Neuron (in vitro differentiated cells): ENCODE data around the gene IGSF5.

Source experiments
- H2AFZ ChIP-seq: one replicate; pipeline ENCODE4 v1.6.1; 2013; ENCODE audit warnings: low read depth, mild to moderate bottlenecking, inconsistent platforms, low read length, moderate library complexity
- H3K27me3 ChIP-seq: one replicate; pipeline ENCODE4 v1.6.1; 2013; ENCODE audit warnings: low read length; ENCODE audit not compliant: insufficient read depth
- H3K36me3 ChIP-seq: one replicate; pipeline ENCODE4 v1.6.1; 2013; ENCODE audit warnings: low read length; ENCODE audit not compliant: insufficient read depth
- H3K4me1 ChIP-seq: one replicate; pipeline ENCODE4 v1.6.1; 2013; ENCODE audit warnings: low read length; ENCODE audit not compliant: insufficient read depth
- H3K4me3 ChIP-seq: 2 replicates; pipeline ENCODE4 v1.5.1; 2013; ENCODE audit warnings: mild to moderate bottlenecking, low read length, moderate library complexity
- H3K9me3 ChIP-seq: one replicate; pipeline ENCODE4 v1.6.1; 2013; ENCODE audit warnings: low read length

IGSF5 gene

DNA sequence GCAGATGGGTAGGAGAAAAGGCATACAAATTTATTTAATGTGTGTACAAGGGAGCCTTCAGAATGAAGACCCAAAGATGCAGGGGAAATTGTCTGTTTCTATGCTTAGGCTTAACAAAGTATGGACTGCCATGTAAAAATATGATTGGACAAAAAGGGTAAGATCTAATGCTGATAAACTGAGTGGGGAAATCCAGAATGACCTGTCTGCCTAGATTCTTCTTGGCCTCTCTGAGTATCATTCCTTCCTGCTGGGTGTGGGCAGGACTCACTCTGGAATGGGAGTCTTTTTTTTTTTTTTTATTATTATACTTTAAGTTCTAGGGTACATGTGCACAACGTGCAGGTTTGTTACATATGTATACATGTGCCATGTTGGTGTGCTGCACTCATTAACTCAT, 61.0 kb downstream of the IGSF5 start:
- Histone ChIP-seq H2AFZ (no peak overlapping the region), H3K27me3 (no peaks in the 10 kb centered on the region), H3K4me3 (no peak overlapping the region), H3K36me3 (no peaks in the 10 kb centered on the region), H3K9me3 (no peaks in the 10 kb centered on the region), H3K4me1 (no peaks in the 10 kb centered on the region)

DNA sequence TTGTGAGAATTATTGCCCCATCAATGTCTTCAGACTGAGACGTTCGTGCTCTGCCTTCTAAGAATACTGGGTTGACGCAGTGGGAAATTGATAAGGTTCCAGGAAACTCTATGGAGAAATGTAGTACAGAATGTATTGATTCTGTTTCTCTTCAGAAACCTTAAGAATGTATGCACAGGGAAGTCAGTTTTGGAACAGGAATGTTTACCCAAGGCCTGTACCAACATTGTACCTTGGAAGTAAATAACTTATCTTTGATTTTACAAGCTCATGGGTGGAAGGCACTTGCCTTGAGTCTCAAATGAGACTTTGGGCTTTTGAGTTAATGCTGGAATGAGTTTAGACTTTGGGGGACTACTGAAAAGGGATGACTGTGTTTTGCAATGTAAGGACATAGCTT, 62.8 kb downstream of the IGSF5 start:
- no peaks in the 10 kb centered on the region for H3K4me1 ChIP-seq
- H3K9me3 ChIP-seq: no peaks in the 10 kb centered on the region
- H3K36me3 ChIP-seq: no peaks in the 10 kb centered on the region
- no peak overlapping the region for H3K4me3 ChIP-seq
- H2AFZ ChIP-seq: no peak overlapping the region
- no peaks in the 10 kb centered on the region for H3K27me3 ChIP-seq

DNA sequence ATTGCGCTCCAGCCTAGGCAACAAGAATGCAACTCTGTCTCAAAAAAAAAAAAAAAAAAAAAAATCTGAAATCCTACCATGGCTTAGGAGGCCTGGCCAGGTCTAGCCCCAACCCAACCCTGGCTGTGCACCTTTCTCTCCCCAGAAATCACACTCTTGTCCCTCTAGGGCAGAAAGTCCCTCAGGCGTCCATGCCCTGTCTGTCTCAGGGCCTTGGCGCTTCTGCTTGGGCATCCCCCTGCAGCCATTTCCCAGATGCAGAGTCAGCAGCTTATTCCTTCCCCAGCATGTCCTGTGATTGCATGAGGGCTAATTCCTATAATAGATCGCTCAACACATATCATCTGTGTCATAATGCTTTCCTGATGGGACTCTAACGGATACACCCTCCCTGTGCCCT, 65.0 kb downstream of the IGSF5 start:
- no peaks in the 10 kb centered on the region for H3K9me3 ChIP-seq
- H3K4me1 ChIP-seq: no peaks in the 10 kb centered on the region
- H2AFZ ChIP-seq: no peak overlapping the region
- H3K4me3 ChIP-seq: no peak overlapping the region
- H3K27me3 ChIP-seq: no peaks in the 10 kb centered on the region
- H3K36me3 ChIP-seq: no peaks in the 10 kb centered on the region

DNA sequence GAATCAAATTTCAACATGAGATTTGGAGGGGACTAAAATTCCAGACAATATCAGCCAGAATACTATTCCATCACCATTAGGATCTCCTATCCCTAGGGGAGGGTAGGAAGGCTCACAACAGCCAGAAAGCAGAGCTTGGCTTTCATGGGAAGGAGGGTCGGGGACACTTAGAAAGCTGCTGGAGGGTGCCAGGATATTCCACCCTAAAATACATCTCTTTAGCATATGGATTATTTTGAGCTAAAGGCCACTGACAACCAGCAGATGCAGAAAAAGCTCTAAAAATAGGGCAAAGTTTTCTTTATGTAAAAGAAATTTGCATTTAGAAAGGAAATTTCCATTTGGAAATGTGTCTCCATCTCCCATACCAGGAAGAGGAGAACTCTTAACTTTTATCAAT, 68.0 kb downstream of the IGSF5 start:
- H3K4me3 ChIP-seq: no peak overlapping the region
- H3K36me3 ChIP-seq: no peaks in the 10 kb centered on the region
- H3K4me1 ChIP-seq: no peaks in the 10 kb centered on the region
- H3K27me3 ChIP-seq: no peaks in the 10 kb centered on the region
- H3K9me3 ChIP-seq: no peaks in the 10 kb centered on the region
- H2AFZ ChIP-seq: no peak overlapping the region

DNA sequence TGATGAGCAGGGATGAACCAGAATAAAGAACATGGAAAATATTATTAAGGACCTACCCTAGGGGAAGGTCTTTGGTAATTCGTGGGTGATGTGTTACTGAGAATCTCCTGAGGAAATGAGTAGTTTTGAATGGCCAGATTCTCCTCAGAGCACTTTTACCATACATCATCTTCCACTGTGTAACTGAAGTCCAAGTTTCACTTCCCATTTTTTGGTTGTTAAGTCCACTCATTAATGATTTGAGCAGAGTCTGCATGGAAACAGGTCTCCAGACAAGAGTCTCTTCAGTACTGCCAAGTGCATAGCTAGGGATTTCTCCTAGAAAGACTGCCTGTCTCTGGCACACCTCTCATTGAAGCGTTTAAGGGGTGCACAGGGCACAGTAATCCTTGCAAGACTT, 73.6 kb downstream of the IGSF5 start:
- no peaks in the 10 kb centered on the region for H3K9me3 ChIP-seq
- no peaks in the 10 kb centered on the region for H3K4me1 ChIP-seq
- no peaks in the 10 kb centered on the region for H3K36me3 ChIP-seq
- no peak overlapping the region for H3K4me3 ChIP-seq
- H3K27me3 ChIP-seq: no peaks in the 10 kb centered on the region
- H2AFZ ChIP-seq: no peak overlapping the region

DNA sequence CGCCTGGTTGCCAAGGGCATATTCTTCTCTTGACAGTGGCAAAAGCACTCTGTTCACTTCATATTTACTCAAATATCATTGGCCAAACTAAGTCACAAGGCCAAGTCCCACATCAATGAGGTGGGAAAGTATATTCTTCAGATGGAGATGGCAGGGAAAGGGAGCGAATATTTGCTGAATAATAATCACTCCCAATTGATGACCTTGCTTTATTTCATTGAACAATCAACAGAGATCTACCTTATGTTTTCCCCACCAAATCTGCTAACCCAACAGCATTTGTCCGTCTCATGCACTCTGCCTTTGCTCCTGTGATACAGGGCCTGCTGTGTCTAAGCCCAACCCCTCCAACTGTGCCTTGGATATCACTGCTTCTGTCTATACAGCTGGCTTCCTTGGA, 77.1 kb downstream of the IGSF5 start:
- Histone ChIP-seq H3K27me3 (no peaks in the 10 kb centered on the region), H3K4me3 (no peak overlapping the region), H3K36me3 (no peaks in the 10 kb centered on the region), H2AFZ (no peak overlapping the region), H3K9me3 (no peaks in the 10 kb centered on the region), H3K4me1 (no peaks in the 10 kb centered on the region)

DNA sequence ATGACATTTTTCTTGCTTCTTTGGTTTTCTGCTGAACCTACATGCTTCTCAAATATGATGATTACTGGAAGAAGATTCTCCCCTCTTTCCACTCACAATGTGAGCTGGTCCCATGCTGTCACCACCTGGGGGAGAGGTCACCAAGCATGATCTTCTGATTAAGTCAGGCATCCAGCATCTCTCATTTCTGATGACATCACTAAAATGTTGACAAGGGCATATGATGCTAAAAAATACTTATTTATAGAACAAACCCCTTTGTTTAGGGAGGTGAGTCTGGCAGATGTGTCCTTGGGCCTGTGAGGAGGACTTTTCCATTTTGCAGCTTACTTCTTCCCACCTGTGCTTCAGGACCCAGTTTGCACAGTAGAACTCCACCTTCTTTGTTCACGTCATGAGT, 80.3 kb downstream of the IGSF5 start:
- no peaks in the 10 kb centered on the region for H3K9me3 ChIP-seq
- H3K4me3 ChIP-seq: no peak overlapping the region
- H2AFZ ChIP-seq: no peak overlapping the region
- H3K36me3 ChIP-seq: no peaks in the 10 kb centered on the region
- no peaks in the 10 kb centered on the region for H3K4me1 ChIP-seq
- no peaks in the 10 kb centered on the region for H3K27me3 ChIP-seq

DNA sequence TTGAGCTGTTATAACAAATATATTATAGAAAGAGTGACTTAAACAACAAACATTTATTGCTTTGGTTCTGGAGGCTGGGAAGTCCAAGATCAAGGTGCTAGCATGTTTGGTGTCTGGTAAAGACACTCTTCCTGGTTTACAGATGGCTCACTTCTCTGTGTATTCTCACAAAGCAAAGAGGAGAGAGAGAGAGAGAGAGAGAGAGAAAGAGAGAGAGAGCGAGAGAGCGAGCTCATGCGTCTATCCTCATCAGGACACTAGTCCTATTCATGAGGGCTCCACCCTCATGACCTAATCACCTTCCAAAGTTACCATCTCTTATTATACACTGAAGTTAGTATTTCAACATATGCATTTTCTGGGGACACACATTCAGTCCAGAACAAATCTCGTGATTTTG, 89.6 kb downstream of the IGSF5 start:
- Histone ChIP-seq H3K36me3 (no peaks in the 10 kb centered on the region), H3K27me3 (no peaks in the 10 kb centered on the region), H2AFZ (no peak overlapping the region), H3K9me3 (no peaks in the 10 kb centered on the region), H3K4me1 (no peaks in the 10 kb centered on the region), H3K4me3 (no peak overlapping the region)

DNA sequence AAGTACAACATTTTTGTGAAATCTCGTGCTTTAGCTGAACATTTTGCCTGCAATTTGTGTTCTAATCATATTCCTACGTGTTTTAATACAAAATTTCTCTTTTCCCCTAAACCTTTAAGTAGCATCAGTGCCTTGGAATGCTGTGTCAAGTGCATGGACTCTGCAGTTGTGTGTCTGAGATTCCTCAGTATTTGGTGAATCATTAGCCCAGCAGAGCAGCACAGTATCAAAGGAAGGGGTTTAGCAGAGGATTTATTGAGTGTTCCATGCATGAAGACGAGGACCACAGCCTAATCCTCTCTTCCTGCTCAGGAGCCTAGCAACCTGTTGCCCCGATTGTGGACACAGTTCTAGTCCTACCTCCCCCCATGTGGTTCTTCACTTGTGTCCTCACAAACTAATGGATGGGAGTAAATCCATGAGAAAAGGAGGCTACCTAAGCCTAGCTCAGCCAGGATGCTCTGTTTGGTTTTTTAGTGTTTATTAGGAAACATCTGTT, 92.9 kb downstream of the IGSF5 start:
- H3K36me3 ChIP-seq: no peaks in the 10 kb centered on the region
- peaks cover 3% of the 10 kb centered on the region for H3K27me3 ChIP-seq
- H3K4me3 ChIP-seq: no peak overlapping the region
- H2AFZ ChIP-seq: no peak overlapping the region
- no peaks in the 10 kb centered on the region for H3K9me3 ChIP-seq
- no peaks in the 10 kb centered on the region for H3K4me1 ChIP-seq

DNA sequence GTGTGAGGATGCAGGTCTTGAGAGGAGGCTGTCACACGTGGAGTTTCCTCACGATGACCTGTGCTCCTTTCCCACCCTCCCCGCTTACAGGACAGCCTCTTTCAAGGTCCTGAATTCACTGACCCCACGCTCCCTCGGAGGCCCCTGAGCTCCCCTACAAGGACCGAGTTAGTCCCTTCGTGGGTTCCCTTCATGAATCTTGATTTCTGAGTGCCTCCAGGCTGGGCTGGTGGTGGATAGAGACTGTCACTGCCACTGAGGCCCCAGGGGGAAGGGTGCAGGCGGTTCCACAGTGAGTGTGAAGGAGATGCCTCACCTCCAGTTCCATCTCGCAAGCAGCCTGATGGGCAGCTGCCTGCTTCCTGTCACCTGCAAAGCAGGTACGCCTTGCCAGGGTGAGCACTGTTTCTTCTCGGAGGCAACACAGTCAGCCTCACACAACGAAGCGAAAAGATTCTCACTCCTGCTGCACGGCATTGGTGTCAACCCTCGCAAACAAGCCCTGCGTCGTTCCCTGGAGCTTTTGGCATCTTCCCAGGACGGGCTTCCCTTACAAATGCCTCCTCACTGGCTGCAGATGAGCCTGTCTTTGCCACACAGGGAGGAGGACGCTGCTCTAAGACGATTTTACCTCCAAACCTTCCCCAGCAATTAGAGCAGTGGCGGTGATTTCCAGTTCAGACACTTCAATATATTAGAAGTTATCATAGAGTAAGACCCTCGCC, 95.6 kb downstream of the IGSF5 start:
- no peak overlapping the region for H2AFZ ChIP-seq
- H3K9me3 ChIP-seq: no peaks in the 10 kb centered on the region
- peaks cover 3% of the 10 kb centered on the region for H3K27me3 ChIP-seq
- peaks cover 4% of the 10 kb centered on the region for H3K4me1 ChIP-seq
- H3K4me3 ChIP-seq: no peak overlapping the region
- H3K36me3 ChIP-seq: no peaks in the 10 kb centered on the region

DNA sequence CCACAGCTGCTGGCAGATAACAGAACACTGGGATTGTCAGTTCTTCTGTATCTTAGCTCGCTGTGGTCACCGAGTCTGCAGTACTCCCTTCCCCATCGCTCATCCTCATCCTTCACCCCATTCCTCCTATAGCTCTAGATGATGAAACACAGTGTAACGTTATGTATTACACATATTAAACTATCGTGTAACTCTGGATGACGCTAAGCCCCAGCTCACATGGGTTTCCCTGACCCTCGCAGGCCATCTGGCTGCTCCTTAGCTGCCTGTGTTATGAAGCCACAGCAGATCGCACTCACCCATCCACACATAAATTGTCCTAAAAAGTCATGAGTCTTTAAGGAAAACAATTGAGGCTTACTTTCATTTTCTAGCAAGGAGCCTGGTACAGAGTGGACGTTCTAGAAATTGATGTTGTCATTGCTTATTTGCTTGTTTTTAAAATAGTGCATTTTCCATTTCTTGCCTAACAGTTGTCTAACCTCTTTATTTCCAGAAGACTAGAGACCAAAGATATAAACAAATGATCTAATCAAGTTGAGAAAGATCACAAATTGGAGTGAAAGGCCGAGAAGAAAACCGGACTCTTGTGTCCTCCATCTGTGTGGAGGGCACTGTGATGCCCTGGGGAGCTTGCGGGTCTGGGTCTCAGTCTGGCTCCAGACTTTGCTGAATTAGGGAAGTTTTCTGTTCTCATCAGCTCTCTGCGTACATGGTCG, 97.9 kb downstream of the IGSF5 start:
- Histone ChIP-seq H2AFZ (no peak overlapping the region), H3K4me3 (no peak overlapping the region), H3K4me1 (peaks cover 10% of the 10 kb centered on the region), H3K36me3 (no peaks in the 10 kb centered on the region), H3K27me3 (peaks cover 3% of the 10 kb centered on the region), H3K9me3 (no peaks in the 10 kb centered on the region)

DNA sequence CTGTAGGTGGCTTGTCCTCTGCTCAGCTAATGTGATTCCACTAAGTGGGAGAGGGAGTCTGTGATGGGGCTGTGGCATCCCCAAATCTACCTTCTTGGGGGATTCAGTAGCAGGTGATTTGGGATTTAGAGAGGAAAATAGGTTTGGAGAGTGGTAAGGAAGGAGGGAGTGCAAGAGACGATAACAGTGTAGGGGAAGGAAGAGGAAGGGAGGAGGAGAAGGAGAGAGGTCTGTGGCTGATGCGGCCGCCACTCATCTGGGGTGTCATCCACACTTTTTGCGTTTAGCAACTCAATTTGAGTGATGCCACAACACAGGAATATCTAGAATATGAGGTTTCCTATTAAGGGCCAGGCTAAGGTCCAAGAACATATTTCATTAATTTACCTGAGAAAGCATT, 98.5 kb downstream of the IGSF5 start:
- no peaks in the 10 kb centered on the region for H3K9me3 ChIP-seq
- H3K4me3 ChIP-seq: no peak overlapping the region
- peaks cover 3% of the 10 kb centered on the region for H3K27me3 ChIP-seq
- peaks cover 10% of the 10 kb centered on the region for H3K4me1 ChIP-seq
- H2AFZ ChIP-seq: no peak overlapping the region
- no peaks in the 10 kb centered on the region for H3K36me3 ChIP-seq

DNA sequence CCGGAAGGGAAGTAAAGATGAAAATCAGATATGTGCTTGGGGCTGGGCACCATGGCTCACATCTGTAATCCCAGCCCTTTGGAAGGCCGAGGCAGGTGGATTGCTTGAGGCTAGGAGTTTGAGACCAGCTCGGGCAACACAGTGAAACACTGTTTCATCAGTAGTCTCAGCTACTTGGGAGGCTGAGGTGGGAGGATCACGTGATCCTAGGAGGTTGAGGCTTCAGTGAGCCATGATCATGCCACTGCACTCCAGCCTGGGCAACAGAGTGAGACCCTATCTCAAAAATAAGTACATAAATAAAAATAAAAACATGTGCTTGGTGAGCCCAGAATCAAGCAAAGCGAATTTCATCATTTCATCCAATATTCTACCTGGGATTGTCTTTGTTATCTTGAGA, 98.9 kb downstream of the IGSF5 start:
- peaks cover 10% of the 10 kb centered on the region for H3K4me1 ChIP-seq
- no peaks in the 10 kb centered on the region for H3K9me3 ChIP-seq
- H3K36me3 ChIP-seq: no peaks in the 10 kb centered on the region
- no peak overlapping the region for H3K4me3 ChIP-seq
- peaks cover 3% of the 10 kb centered on the region for H3K27me3 ChIP-seq
- no peak overlapping the region for H2AFZ ChIP-seq
